ENCODE results near the gene LMAN2.

Gene LMAN2

DNA sequence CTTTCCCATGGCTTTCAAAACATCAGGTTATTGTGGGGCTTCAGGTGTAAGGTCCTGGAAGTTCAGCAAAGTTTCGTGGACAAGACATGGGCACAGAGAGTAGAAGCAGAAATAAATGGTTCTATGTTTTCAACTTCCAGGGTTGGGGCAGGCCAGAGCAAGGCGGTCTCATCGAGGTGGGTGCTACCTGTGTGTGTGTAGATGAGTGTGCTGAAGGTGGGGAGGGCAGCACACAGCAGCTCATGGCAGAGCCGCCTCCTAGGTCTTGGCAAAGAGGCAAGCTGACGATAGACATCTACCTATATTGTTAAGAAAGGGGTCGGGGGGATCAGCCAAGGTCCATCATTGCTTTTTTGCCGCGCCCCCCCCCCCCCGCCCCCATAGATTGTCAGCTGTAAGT, 51.8 kb downstream of the LMAN2 start:
- Mint-ChIP-seq H3K9me3 (no peaks in the 10 kb centered on the region), H3K27me3 (no peaks in the 10 kb centered on the region), H3K27ac (ENCODE audit: low read depth) (peak overlapping the region; percentile 91), H3K36me3 (ENCODE audit: insufficient read depth) (peaks cover 26% of the 10 kb centered on the region), H3K4me1 (peaks cover 76% of the 10 kb centered on the region), H3K4me3 (peak overlapping the region; percentile 73)
- ATAC-seq (replicated peaks; ENCODE audit: extremely low read depth, poor library complexity, severe bottlenecking): no peak
- no peak for DNase-seq (ENCODE audit: low spot score in 2 of 2)

DNA sequence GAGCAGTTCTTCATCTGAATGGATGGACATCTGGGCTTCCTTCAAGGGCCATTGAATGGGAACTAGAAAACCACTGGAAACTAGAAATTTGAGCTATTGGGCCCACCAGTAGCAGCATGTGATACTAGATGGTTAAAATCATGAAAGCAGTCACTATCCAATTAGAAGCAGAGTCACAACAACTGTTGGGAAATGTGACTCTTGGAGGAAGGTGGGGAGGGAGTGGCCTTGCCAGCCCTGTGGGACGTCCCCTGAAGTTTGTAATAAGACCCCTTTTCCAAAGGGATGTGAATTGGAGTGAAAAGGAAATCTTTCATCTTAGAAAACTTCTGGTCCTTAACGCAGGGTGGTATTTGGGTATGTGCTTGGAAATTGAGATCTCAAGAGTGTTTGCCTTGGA, 53.5 kb downstream of the LMAN2 start:
- ATAC-seq (replicated peaks; ENCODE audit: extremely low read depth, poor library complexity, severe bottlenecking) (no peak), DNase-seq (ENCODE audit: low spot score in 2 of 2) (no peak)
- no peak overlapping the region for H3K27ac Mint-ChIP-seq (ENCODE audit: low read depth)
- peaks cover 63% of the 10 kb centered on the region for H3K4me1 Mint-ChIP-seq
- no peaks in the 10 kb centered on the region for H3K27me3 Mint-ChIP-seq
- H3K9me3 Mint-ChIP-seq: no peaks in the 10 kb centered on the region
- H3K4me3 Mint-ChIP-seq: no peak overlapping the region
- H3K36me3 Mint-ChIP-seq (ENCODE audit: insufficient read depth): peaks cover 27% of the 10 kb centered on the region

DNA sequence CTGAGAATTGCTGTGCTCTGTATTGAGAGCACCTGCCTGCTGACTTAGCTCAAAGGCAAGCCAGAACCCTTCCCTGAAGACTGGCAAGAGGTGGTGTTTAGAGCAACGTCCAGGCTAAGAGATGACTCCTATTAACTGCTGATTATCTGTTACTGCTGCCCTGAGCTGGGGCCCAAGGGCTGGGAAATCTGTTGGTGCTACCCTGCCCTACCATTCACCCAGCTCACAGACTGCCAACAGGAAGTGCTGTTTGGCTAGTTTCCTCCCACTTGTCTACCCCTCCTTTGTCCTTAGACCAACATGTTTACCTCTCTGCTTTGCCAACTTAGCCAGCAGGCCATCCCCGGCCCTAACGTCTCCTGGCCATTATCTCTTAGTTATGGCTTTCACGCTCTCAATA, 54.9 kb downstream of the LMAN2 start:
- peaks cover 50% of the 10 kb centered on the region for H3K4me1 Mint-ChIP-seq
- ATAC-seq (replicated peaks; ENCODE audit: extremely low read depth, poor library complexity, severe bottlenecking) (no peak), DNase-seq (ENCODE audit: low spot score in 2 of 2) (no peak)
- H3K9me3 Mint-ChIP-seq: no peaks in the 10 kb centered on the region
- no peaks in the 10 kb centered on the region for H3K27me3 Mint-ChIP-seq
- peak overlapping the region; percentile 61 for H3K27ac Mint-ChIP-seq (ENCODE audit: low read depth)
- H3K4me3 Mint-ChIP-seq: peak overlapping the region; percentile 6
- peaks cover 35% of the 10 kb centered on the region for H3K36me3 Mint-ChIP-seq (ENCODE audit: insufficient read depth)

DNA sequence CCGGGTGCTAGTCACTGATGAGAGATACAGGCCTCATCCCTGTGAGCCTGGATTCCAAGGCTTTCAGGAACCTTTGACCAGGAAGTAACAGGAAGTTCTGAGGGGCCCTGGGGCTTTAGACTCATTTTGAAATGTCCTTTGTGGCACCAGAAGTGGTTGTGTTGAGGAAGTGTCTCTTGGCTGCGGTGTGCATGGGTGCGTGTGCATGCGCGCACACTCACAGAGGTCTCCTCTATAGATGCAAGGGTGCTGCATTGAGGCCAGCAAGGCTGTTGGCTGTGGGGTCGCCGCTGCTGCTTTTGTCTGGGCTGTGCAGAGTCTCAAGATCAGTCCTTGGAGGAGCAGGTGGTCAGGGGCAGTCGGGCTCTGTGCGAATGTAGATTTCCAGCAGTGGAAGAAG, 55.5 kb downstream of the LMAN2 start:
- Mint-ChIP-seq H3K36me3 (ENCODE audit: insufficient read depth) (peaks cover 37% of the 10 kb centered on the region), H3K27me3 (no peaks in the 10 kb centered on the region), H3K9me3 (no peaks in the 10 kb centered on the region), H3K4me3 (peak overlapping the region; percentile 9), H3K27ac (ENCODE audit: low read depth) (peak overlapping the region; percentile 59), H3K4me1 (peaks cover 45% of the 10 kb centered on the region)
- DNase-seq (ENCODE audit: low spot score in 2 of 2): no peak
- no peak for ATAC-seq (replicated peaks; ENCODE audit: extremely low read depth, poor library complexity, severe bottlenecking)

DNA sequence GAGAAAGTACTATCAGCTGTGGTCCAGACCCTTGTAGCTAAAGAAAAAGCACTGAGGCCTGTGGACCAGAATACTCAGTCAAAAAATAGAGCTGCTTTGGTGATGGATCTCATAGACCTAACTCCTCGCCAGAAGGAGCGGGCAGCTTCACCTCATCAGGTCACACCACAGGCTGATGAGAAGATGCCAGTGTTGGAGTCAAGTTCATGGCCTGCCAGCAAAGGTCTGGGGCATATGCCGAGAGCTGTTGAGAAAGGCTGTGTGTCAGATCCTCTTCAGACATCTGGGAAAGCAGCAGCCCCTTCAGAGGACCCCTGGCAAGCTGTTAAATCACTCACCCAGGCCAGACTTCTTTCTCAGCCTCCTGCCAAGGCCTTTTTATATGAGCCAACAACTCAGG, 56.8 kb downstream of the LMAN2 start:
- peaks cover 40% of the 10 kb centered on the region for H3K36me3 Mint-ChIP-seq (ENCODE audit: insufficient read depth)
- H3K9me3 Mint-ChIP-seq: no peaks in the 10 kb centered on the region
- no peak for ATAC-seq (replicated peaks; ENCODE audit: extremely low read depth, poor library complexity, severe bottlenecking)
- DNase-seq (ENCODE audit: low spot score in 2 of 2): no peak
- no peaks in the 10 kb centered on the region for H3K27me3 Mint-ChIP-seq
- no peak overlapping the region for H3K27ac Mint-ChIP-seq (ENCODE audit: low read depth)
- no peak overlapping the region for H3K4me3 Mint-ChIP-seq
- H3K4me1 Mint-ChIP-seq: peaks cover 32% of the 10 kb centered on the region

DNA sequence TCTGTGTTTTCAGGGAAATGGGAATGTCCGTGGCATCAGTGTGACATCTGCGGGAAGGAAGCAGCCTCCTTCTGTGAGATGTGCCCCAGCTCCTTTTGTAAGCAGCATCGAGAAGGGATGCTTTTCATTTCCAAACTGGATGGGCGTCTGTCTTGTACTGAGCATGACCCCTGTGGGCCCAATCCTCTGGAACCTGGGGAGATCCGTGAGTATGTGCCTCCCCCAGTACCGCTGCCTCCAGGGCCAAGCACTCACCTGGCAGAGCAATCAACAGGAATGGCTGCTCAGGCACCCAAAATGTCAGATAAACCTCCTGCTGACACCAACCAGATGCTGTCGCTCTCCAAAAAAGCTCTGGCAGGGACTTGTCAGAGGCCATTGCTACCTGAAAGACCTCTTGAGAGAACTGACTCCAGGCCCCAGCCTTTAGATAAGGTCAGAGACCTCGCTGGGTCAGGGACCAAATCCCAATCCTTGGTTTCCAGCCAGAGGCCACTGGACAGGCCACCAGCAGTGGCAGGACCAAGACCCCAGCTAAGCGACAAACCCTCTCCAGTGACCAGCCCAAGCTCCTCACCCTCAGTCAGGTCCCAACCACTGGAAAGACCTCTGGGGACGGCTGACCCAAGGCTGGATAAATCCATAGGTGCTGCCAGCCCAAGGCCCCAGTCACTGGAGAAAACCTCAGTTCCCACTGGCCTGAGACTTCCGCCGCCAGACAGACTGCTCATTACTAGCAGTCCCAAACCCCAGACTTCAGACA, 57.5 kb downstream of the LMAN2 start:
- DNase-seq (ENCODE audit: low spot score in 2 of 2): no peak
- H3K27me3 Mint-ChIP-seq: no peaks in the 10 kb centered on the region
- no peaks in the 10 kb centered on the region for H3K9me3 Mint-ChIP-seq
- H3K4me3 Mint-ChIP-seq: no peak overlapping the region
- H3K4me1 Mint-ChIP-seq: peaks cover 26% of the 10 kb centered on the region
- H3K27ac Mint-ChIP-seq (ENCODE audit: low read depth): no peak overlapping the region
- ATAC-seq (replicated peaks; ENCODE audit: extremely low read depth, poor library complexity, severe bottlenecking): no peak
- peaks cover 44% of the 10 kb centered on the region for H3K36me3 Mint-ChIP-seq (ENCODE audit: insufficient read depth)

DNA sequence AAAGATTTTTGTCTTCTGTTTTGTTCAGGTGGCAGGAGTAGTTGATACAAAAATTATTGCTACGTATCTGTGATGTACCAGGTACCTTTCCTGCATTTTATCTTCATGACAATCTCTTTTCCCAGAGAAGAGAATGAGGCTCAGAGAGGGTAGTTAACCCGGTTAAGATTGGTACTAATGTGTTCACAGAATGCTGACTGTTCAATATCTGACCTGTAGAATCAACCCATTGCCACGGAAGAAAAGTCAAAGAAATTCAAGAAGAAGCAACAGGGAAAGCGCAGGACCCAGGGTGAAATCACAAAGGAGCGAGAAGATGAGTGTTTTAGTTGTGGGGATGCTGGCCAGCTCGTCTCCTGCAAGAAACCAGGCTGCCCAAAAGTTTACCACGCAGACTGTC, 59.7 kb downstream of the LMAN2 start:
- H3K27me3 Mint-ChIP-seq: no peaks in the 10 kb centered on the region
- peaks cover 53% of the 10 kb centered on the region for H3K36me3 Mint-ChIP-seq (ENCODE audit: insufficient read depth)
- H3K27ac Mint-ChIP-seq (ENCODE audit: low read depth): no peak overlapping the region
- H3K9me3 Mint-ChIP-seq: no peaks in the 10 kb centered on the region
- H3K4me3 Mint-ChIP-seq: no peak overlapping the region
- peaks cover 16% of the 10 kb centered on the region for H3K4me1 Mint-ChIP-seq
- DNase-seq (ENCODE audit: low spot score in 2 of 2) (no peak), ATAC-seq (replicated peaks; ENCODE audit: extremely low read depth, poor library complexity, severe bottlenecking) (no peak)

DNA sequence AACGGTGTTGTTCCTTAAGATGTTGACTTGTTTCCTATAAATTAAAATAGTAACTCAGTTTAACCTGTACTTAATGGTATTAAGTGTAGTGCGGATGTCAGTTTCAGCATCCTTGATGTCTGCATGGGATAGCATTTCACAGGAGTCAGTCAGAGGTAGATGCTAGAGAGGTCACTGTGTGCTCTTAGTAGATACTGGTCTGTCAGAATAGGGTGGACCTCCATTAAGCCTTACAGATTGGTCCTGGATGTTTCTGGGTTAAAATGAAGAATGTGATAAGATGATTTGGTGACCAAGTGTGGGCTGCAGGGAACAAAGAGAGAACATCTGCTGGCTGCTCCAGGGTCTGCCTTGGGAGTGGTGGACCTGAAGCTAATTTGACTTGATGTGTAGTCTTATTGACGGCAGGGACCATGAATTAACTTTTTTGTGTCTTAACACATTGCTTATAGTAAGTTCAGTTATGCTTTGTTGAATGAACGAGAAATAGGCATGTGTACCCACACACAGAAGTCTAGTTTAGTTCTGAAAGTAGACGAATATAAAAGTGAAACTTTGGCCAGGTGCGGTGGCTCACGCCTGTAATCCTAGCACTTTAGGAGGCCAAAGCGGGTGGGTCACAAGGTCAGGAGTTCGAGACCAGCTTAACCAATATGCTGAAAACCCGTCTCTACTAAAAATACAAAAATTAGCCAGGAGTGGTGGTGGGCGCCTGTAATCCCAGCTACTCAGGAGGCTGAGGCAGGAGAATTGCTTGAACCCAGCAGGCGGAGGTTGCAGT, 60.5 kb downstream of the LMAN2 start:
- Mint-ChIP-seq H3K9me3 (no peaks in the 10 kb centered on the region), H3K4me1 (peaks cover 9% of the 10 kb centered on the region), H3K27me3 (no peaks in the 10 kb centered on the region), H3K27ac (ENCODE audit: low read depth) (no peak overlapping the region), H3K4me3 (no peak overlapping the region), H3K36me3 (ENCODE audit: insufficient read depth) (peaks cover 58% of the 10 kb centered on the region)
- DNase-seq (ENCODE audit: low spot score in 2 of 2): no peak
- ATAC-seq (replicated peaks; ENCODE audit: extremely low read depth, poor library complexity, severe bottlenecking): no peak

DNA sequence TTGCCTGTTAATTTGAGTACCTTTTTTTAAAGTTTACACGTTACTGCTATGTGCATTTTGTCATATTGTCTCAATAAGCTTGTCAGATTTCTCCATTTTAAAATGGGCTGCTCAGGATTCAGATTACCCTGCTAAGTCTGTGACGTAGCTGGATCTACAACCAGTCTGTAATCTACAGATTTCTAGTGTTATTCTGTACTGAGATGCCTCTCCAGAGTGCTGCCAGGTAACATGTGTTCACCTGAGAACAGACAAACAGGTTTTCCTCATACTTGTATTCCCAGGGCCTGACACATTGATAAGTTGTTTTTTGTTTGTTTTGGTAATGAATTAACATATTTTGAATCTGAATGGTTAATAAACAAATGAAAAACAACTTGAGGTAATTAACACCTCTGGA, 63.3 kb downstream of the LMAN2 start:
- Mint-ChIP-seq H3K4me1 (no peaks in the 10 kb centered on the region), H3K27me3 (no peaks in the 10 kb centered on the region), H3K36me3 (ENCODE audit: insufficient read depth) (peaks cover 65% of the 10 kb centered on the region), H3K27ac (ENCODE audit: low read depth) (no peak overlapping the region), H3K4me3 (no peak overlapping the region), H3K9me3 (no peaks in the 10 kb centered on the region)
- DNase-seq (ENCODE audit: low spot score in 2 of 2) (no peak), ATAC-seq (replicated peaks; ENCODE audit: extremely low read depth, poor library complexity, severe bottlenecking) (no peak)
